Stimulated activated naive B cell treated with anti-CD40 and anti-IgM and Interleukin-4, amounts not matched to agents 10 μg/mL and 1 μg/mL and 100 μg/mL, for 72 hours (primary cell): ENCODE measurements around the gene LIN37.
"Not testable (repeated sequence)": the region's sequence is repeated elsewhere in the genome, so short reads cannot be mapped to it uniquely, and the experiment has no call there.

ENCODE experiments used
- ATAC-seq, 2 donors: fragments of 150-1000 bp; cut with Tn5 transposase; replicated peaks; 2 replicates each; pipeline ENCODE4 v1.10.0; 2021; ENCODE audit warnings: moderate library complexity in 1 of 2
- DNase-seq: peaks from one replicate; pipeline ENCODE4 v3.0.0; 2021
- H3K27ac Mint-ChIP-seq: one replicate; pipeline ENCODE4 v1.8.0; 2022; ENCODE audit warnings: mild to moderate bottlenecking, mixed read lengths
- H3K27me3 Mint-ChIP-seq, 2 donors: one replicate each; pipeline ENCODE4 v1.8.0; 2022; ENCODE audit warnings: mixed read lengths in 2 of 2
- H3K36me3 Mint-ChIP-seq, 2 donors: one replicate each; pipeline ENCODE4 v1.8.0; 2022; ENCODE audit warnings: mixed read lengths in 2 of 2, mild to moderate bottlenecking in 1 of 2
- H3K4me1 Mint-ChIP-seq, 2 donors: one replicate each; pipeline ENCODE4 v1.8.0; 2022; ENCODE audit warnings: mixed read lengths in 2 of 2, mild to moderate bottlenecking in 1 of 2
- H3K4me3 Mint-ChIP-seq, 2 donors: one replicate each; pipeline ENCODE4 v1.8.0; 2022; ENCODE audit warnings: mild to moderate bottlenecking in 2 of 2, mixed read lengths in 2 of 2, moderate library complexity in 1 of 2
- H3K9me3 Mint-ChIP-seq, 2 donors: one replicate each; pipeline ENCODE4 v1.8.0; 2022; ENCODE audit warnings: mixed read lengths in 2 of 2, mild to moderate bottlenecking in 1 of 2

Gene LIN37

GRCh38 chr19:35757749-35758608, 9.6 kb downstream of the LIN37 start, which contains the start of gene PROSER3:
Gene PROSER3 (plus strand): TSS chr19:35758176. CDS start chr19:35758216, 40 bp downstream.
- DNase-seq (peak; percentile 100), ATAC-seq (peak; percentile 97)
- H3K27ac Mint-ChIP-seq: peak within 1 kb of the TSS; percentile 97
- no peaks in the 10 kb centered on the region for H3K9me3 Mint-ChIP-seq
- peaks cover 35 to 41% of the 10 kb centered on the region in 2 donors for H3K36me3 Mint-ChIP-seq
- peaks cover 23 to 38% of the 10 kb centered on the region in 2 donors for H3K4me1 Mint-ChIP-seq
- peaks cover 20 to 22% of the 10 kb centered on the region in 2 donors for H3K27me3 Mint-ChIP-seq
- H3K4me3 Mint-ChIP-seq: peak within 1 kb of the TSS; percentile 91 to 94

- no peak overlapping the region for H3K27ac Mint-ChIP-seq
- H3K4me3 Mint-ChIP-seq: peak overlapping the region in 1 of 2 donors; percentile 94
- no peaks in the 10 kb centered on the region for H3K9me3 Mint-ChIP-seq
- peaks cover 13 to 17% of the 10 kb centered on the region in 2 donors for H3K27me3 Mint-ChIP-seq
- peaks cover 22 to 34% of the 10 kb centered on the region in 2 donors for H3K36me3 Mint-ChIP-seq
- ATAC-seq (no peak), DNase-seq (no peak)
- peaks cover 23 to 37% of the 10 kb centered on the region in 2 donors for H3K4me1 Mint-ChIP-seq
Observed at GRCh38 chr19:35759697-35760096, 11.3 kb downstream of the LIN37 start.

GRCh38 chr19:35760711-35761349, 12.5 kb downstream of the LIN37 start:
- H3K4me1 Mint-ChIP-seq: peaks cover 17 to 29% of the 10 kb centered on the region in 2 donors
- peaks cover 19 to 35% of the 10 kb centered on the region in 2 donors for H3K36me3 Mint-ChIP-seq

GRCh38 chr19:35764432-35765315, 16.3 kb downstream of the LIN37 start:
- DNase-seq: no peak
- Mint-ChIP-seq H3K27me3 (no peaks in the 10 kb centered on the region), H3K4me3 (no peak overlapping the region), H3K9me3 (no peaks in the 10 kb centered on the region), H3K4me1 (peaks cover 16 to 17% of the 10 kb centered on the region in 2 donors), H3K36me3 (peaks cover 19 to 39% of the 10 kb centered on the region in 2 donors), H3K27ac (no peak overlapping the region)
- no peak for ATAC-seq

More at GRCh38 chr19:35760711-35761349, 12.5 kb downstream of the LIN37 start:
- no peak for DNase-seq
- Mint-ChIP-seq H3K27me3 (peaks cover 7 to 8% of the 10 kb centered on the region in 2 donors), H3K27ac (no peak overlapping the region), H3K9me3 (no peaks in the 10 kb centered on the region), H3K4me3 (no peak overlapping the region)
- no peak for ATAC-seq

GRCh38 chr19:35766571-35767104, 18.3 kb downstream of the LIN37 start:
- ATAC-seq (no peak), DNase-seq (no peak)
- no peak overlapping the region for H3K4me3 Mint-ChIP-seq
- H3K27me3 Mint-ChIP-seq: no peaks in the 10 kb centered on the region
- peaks cover 15 to 16% of the 10 kb centered on the region in 2 donors for H3K4me1 Mint-ChIP-seq
- no peaks in the 10 kb centered on the region for H3K9me3 Mint-ChIP-seq
- peak overlapping the region; percentile 75 for H3K27ac Mint-ChIP-seq
- H3K36me3 Mint-ChIP-seq: peaks cover 19 to 38% of the 10 kb centered on the region in 2 donors

GRCh38 chr19:35767288-35768081, 19.1 kb downstream of the LIN37 start:
- ATAC-seq (peak in 1 of 2 donors; percentile 64), DNase-seq (no peak)
- Mint-ChIP-seq H3K36me3 (peaks cover 16 to 32% of the 10 kb centered on the region in 2 donors), H3K4me3 (no peak overlapping the region), H3K27me3 (no peaks in the 10 kb centered on the region), H3K27ac (peak overlapping the region; percentile 48), H3K4me1 (peaks cover 15 to 16% of the 10 kb centered on the region in 2 donors), H3K9me3 (no peaks in the 10 kb centered on the region)

GRCh38 chr19:35768082-35768421, 19.7 kb downstream of the LIN37 start:
- no peak for ATAC-seq
- Mint-ChIP-seq H3K9me3 (no peaks in the 10 kb centered on the region), H3K27me3 (no peaks in the 10 kb centered on the region), H3K36me3 (peaks cover 16 to 32% of the 10 kb centered on the region in 2 donors), H3K27ac (peak overlapping the region; percentile 48), H3K4me1 (peaks cover 15 to 16% of the 10 kb centered on the region in 2 donors), H3K4me3 (peak overlapping the region in 1 of 2 donors; percentile 52)
- no peak for DNase-seq

GRCh38 chr19:35772362-35772761, 24.0 kb downstream of the LIN37 start:
- H3K4me3 Mint-ChIP-seq, H3K27me3 Mint-ChIP-seq, H3K27ac Mint-ChIP-seq, DNase-seq, ATAC-seq, H3K9me3 Mint-ChIP-seq: not testable (repeated sequence)
- H3K4me1 Mint-ChIP-seq: peaks cover 18 to 28% of the 10 kb centered on the region in 2 donors
- peaks cover 7 to 12% of the 10 kb centered on the region in 2 donors for H3K36me3 Mint-ChIP-seq

GRCh38 chr19:35773020-35773806, 24.8 kb downstream of the LIN37 start:
- Mint-ChIP-seq H3K27me3 (no peaks in the 10 kb centered on the region), H3K4me1 (peaks cover 9 to 21% of the 10 kb centered on the region in 2 donors), H3K36me3 (peaks cover 5 to 9% of the 10 kb centered on the region in 2 donors), H3K27ac (no peak overlapping the region), H3K9me3 (no peaks in the 10 kb centered on the region), H3K4me3 (no peak overlapping the region)
- ATAC-seq: no peak
- DNase-seq: no peak

GRCh38 chr19:35774274-35775045, 26.1 kb downstream of the LIN37 start:
- peak overlapping the region; percentile 76 to 81 for H3K4me3 Mint-ChIP-seq
- ATAC-seq (no peak), DNase-seq (no peak)
- H3K4me1 Mint-ChIP-seq: peaks cover 8 to 13% of the 10 kb centered on the region in 2 donors
- no peaks in the 10 kb centered on the region for H3K36me3 Mint-ChIP-seq
- no peaks in the 10 kb centered on the region for H3K9me3 Mint-ChIP-seq
- no peak overlapping the region for H3K27ac Mint-ChIP-seq
- H3K27me3 Mint-ChIP-seq: no peaks in the 10 kb centered on the region

GRCh38 chr19:35775046-35775297, 26.6 kb downstream of the LIN37 start:
- Mint-ChIP-seq H3K27ac (peak overlapping the region; percentile 71), H3K9me3 (no peaks in the 10 kb centered on the region), H3K4me3 (peak overlapping the region; percentile 76 to 81), H3K36me3 (no peaks in the 10 kb centered on the region), H3K4me1 (peaks cover 8 to 13% of the 10 kb centered on the region in 2 donors), H3K27me3 (no peaks in the 10 kb centered on the region)
- ATAC-seq (peak in 1 of 2 donors; percentile 17), DNase-seq (no peak)
